ENCODE results near the gene MKRN2. TPM values are rescaled to one million over a fixed set of nuclear protein-coding genes. Genes with fewer than 3 reads are reported as not detected.

The MKRN2 gene
- total and polyA plus RNA-seq, 2 of the 8 experiments (the other 6 are each of a cell fraction or from before 2014, with no cell fraction given): 15.3 to 17.6 TPM

GRCh38 chr3:12532182-12532581 is 24.7 kb upstream of the MKRN2 start:
- H2BK5ac ChIP-seq (ENCODE audit: low read depth, low read length): no peak overlapping the region
- H3K9me3 ChIP-seq (ENCODE audit: insufficient read depth in 2 of 2, low read depth in 1 of 2, low read length in 1 of 2): no peaks in the 10 kb centered on the region
- no peaks in the 10 kb centered on the region for H3K4me1 ChIP-seq (replicated peaks in 1 of 4; ENCODE audit: control insufficient read depth in 3 of 4, insufficient read depth in 4 of 4, low read length in 3 of 4)
- H3K79me1 ChIP-seq (ENCODE audit: low read depth, low read length): no peaks in the 10 kb centered on the region
- TF ChIP-seq USF2 (IDR thresholded peaks at IDR 0.05; ENCODE audit: low read length) (no peak), POLR2AphosphoS5 (IDR thresholded peaks at IDR 0.05; ENCODE audit: low read depth, low read length) (no peak)
- peaks cover 0 to 3% of the 10 kb centered on the region in 2 experiments for H4K20me1 ChIP-seq (replicated peaks in 1 of 2; ENCODE audit: control insufficient read depth in 1 of 2, insufficient read depth in 2 of 2, low read length in 2 of 2)
- H3K4me2 ChIP-seq (ENCODE audit: insufficient read depth in 1 of 2, low read depth in 2 of 2, low read length in 2 of 2): no peak overlapping the region
- H3K4me3 ChIP-seq (ENCODE audit: extremely low read depth in 1 of 4, insufficient read depth in 2 of 4, low read depth in 3 of 4, low read length in 4 of 4): no peak overlapping the region
- no peak overlapping the region for H2BK12ac ChIP-seq (ENCODE audit: low read depth, low read length)
- H3K27ac ChIP-seq (ENCODE audit: low read depth, low read length): no peak overlapping the region
- 91% methylated on average over 5 of the region's 5 CpGs; no CpG with 5 or more reads in 1 of the 2 experiments for WGBS, 2 experiments (ENCODE audit: extremely low coverage in 1 of 2, insufficient coverage in 1 of 2, insufficient read length in 1 of 2, insufficient replicate concordance in 2 of 2, low coverage in 1 of 2, low lambda C conversion rate in 2 of 2, missing lambda C conversion rate in 1 of 2)
- H2BK120ac ChIP-seq (replicated peaks; ENCODE audit: low read depth, low read length): no peak overlapping the region
- H4K5ac ChIP-seq (ENCODE audit: insufficient read length, low read depth, low read length): no peak overlapping the region
- no peak overlapping the region for H3K4ac ChIP-seq (replicated peaks; ENCODE audit: insufficient read length, low read depth, low read length)
- H3K56ac ChIP-seq (replicated peaks; ENCODE audit: insufficient read length, low read depth, low read length): no peak overlapping the region
- H3K9ac ChIP-seq (replicated peaks in 1 of 4; ENCODE audit: extremely low read depth in 1 of 4, low read depth in 3 of 4, low read length in 3 of 4): no peak overlapping the region
- no peaks in the 10 kb centered on the region for H3K27me3 ChIP-seq (replicated peaks in 1 of 4; ENCODE audit: control insufficient read depth in 3 of 4, extremely low read depth in 1 of 4, insufficient read depth in 3 of 4, low read length in 3 of 4)
- no peak overlapping the region for H3K18ac ChIP-seq (ENCODE audit: extremely low read depth, low read length)
- H3K36me3 ChIP-seq (ENCODE audit: control insufficient read depth in 2 of 4, insufficient read depth in 4 of 4, low read length in 3 of 4): peaks cover 5 to 38% (median 17%) of the 10 kb centered on the region in 4 experiments; a peak in 7 of 8 replicates
- no peak overlapping the region for H3K14ac ChIP-seq (ENCODE audit: insufficient read length)
- ChIA-PET CTCF (ENCODE audit: partially characterized antibody) (no interaction called here), POLR2A (ENCODE audit: partially characterized antibody) (interaction anchor here (0.6 to 1.0 kb wide), 3 partner anchors 12 to 588 kb away, joined by 3 read pairs; partner anchors contain the start of gene MKRN2OS)
- no peak overlapping the region for H2AFZ ChIP-seq (ENCODE audit: low read length)
- no peak overlapping the region for H2BK15ac ChIP-seq (ENCODE audit: low read length)
- no peak overlapping the region for H2AK5ac ChIP-seq (ENCODE audit: low read depth, low read length)
- H4K8ac ChIP-seq (ENCODE audit: extremely low read depth, insufficient read depth, low read length): no peak overlapping the region
- H2BK20ac ChIP-seq (ENCODE audit: low read length): no peak overlapping the region
- H3K79me2 ChIP-seq (ENCODE audit: control insufficient read depth in 1 of 2, insufficient read depth in 2 of 2, low read length in 2 of 2): no peaks in the 10 kb centered on the region
- no peaks in the 10 kb centered on the region for H3K23me2 ChIP-seq (ENCODE audit: low read depth, low read length)
- H4K91ac ChIP-seq (replicated peaks; ENCODE audit: insufficient read length, low read length): no peak overlapping the region
- no peak overlapping the region for H3K23ac ChIP-seq (ENCODE audit: insufficient read length)
- DNase-seq (ENCODE audit: low read depth in 1 of 2, low spot score in 2 of 2) (no peak), FAIRE-seq (no peak)
